Testis (tissue), 2 donors: ENCODE measurements around the gene PPP1R26.

Source experiments
- POLR2A ChIP-seq: fragments of 450-650 bp; IDR thresholded peaks from one replicate; pipeline ENCODE4 v1.6.1; 2017; ENCODE audit warnings: antibody characterized with exemption, mild to moderate bottlenecking, moderate library complexity
- TF ChIP-seq, protein P1 (sequence below), 3 experiments: fragments of 450-650 bp in 2 of 3; fragments of 200-600 bp in 1 of 3; sonication (generic) in 1 of 3; IDR thresholded peaks; one replicate each; pipeline ENCODE4 v1.5.1; 2016 to 2019; ENCODE audit warnings: antibody characterized with exemption in 3 of 3, mild to moderate bottlenecking in 2 of 3, moderate library complexity in 1 of 3

DNA sequence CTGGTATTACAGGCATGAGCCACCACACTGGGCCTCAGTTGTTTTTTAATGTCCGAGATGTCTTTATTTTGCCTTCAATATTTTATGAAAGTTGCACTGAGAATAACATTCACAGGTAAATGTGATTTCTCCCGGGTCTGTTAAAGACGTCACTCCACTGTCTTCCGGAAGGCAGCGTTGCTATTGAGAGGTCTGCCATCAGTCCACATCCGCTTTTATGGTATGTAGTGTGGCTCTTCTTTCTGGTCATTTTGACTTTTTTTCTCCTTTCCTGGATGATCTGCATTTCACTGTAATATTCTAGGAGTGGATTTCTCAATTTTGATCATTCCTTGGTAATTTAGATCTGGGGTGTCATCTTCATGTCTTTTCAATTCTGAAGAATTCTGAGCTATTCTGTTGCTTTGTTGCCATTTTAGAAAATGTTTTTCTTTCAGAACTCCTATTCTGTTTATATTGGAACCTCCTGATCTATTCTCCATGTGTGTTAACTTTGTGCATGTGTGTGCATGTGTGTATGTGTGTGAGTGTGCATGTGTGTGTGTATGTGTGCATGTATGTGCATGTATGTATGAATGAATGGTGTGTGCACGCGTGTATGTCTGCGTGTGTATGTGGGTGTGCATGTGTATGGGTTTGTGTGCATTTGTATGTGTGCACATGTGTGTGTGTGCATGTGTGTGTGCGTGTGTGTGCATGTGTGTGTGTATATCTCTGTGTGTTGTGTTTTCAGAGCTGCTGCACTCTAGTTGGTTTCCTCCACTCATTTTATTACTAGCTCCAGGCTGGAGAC is 39.8 kb downstream of the PPP1R26 start:
- TF ChIP-seq, protein P1, sequence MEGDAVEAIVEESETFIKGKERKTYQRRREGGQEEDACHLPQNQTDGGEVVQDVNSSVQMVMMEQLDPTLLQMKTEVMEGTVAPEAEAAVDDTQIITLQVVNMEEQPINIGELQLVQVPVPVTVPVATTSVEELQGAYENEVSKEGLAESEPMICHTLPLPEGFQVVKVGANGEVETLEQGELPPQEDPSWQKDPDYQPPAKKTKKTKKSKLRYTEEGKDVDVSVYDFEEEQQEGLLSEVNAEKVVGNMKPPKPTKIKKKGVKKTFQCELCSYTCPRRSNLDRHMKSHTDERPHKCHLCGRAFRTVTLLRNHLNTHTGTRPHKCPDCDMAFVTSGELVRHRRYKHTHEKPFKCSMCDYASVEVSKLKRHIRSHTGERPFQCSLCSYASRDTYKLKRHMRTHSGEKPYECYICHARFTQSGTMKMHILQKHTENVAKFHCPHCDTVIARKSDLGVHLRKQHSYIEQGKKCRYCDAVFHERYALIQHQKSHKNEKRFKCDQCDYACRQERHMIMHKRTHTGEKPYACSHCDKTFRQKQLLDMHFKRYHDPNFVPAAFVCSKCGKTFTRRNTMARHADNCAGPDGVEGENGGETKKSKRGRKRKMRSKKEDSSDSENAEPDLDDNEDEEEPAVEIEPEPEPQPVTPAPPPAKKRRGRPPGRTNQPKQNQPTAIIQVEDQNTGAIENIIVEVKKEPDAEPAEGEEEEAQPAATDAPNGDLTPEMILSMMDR (IDR thresholded peaks at IDR 0.05) = no peak
- TF ChIP-seq POLR2A = no peak
